ENCODE results near the gene F13A1. TPM values are rescaled to one million over a fixed set of nuclear protein-coding genes. Genes with fewer than 3 reads are reported as not detected.

Gene F13A1
- total RNA-seq, 3 donors from 2014 or later (not counting 1 experiment from before 2014, with no cell fraction given), result 6.6 to 32.5 (median 16.1) TPM

GRCh38 chr6:6201200-6201599 lies 119.3 kb downstream of the F13A1 start:
- H3K4me1 ChIP-seq (ENCODE audit: control insufficient read depth, insufficient read depth, low read length), result no peaks in the 10 kb centered on the region
- H3K4me3 ChIP-seq (ENCODE audit: low read length), result no peak overlapping the region
- no peak for ATAC-seq
- no peaks in the 10 kb centered on the region for H3K4me1 Mint-ChIP-seq
- H3K27me3 Mint-ChIP-seq (ENCODE audit: low read depth in 2 of 2), result peaks cover 20 to 32% of the 10 kb centered on the region in 2 donors
- H3K27ac ChIP-seq (ENCODE audit: low read length), result no peak overlapping the region
- no peaks in the 10 kb centered on the region for H3K36me3 Mint-ChIP-seq
- no peaks in the 10 kb centered on the region for H3K9me3 Mint-ChIP-seq
- H3K9me3 ChIP-seq (ENCODE audit: control insufficient read depth, insufficient read depth, low read length), result no peaks in the 10 kb centered on the region
- no peak overlapping the region for H3K27ac Mint-ChIP-seq
- H3K4me3 Mint-ChIP-seq, result no peak overlapping the region
- H3K36me3 ChIP-seq (ENCODE audit: control insufficient read depth, insufficient read depth, low read length), result no peaks in the 10 kb centered on the region
- intact Hi-C loops (cut with micrococcal nuclease), result no loop called here
- 77% methylated on average over 4 of the region's 4 CpGs for WGBS (ENCODE audit: insufficient coverage)
- no peak for DNase-seq
- TF ChIP-seq, protein P1, sequence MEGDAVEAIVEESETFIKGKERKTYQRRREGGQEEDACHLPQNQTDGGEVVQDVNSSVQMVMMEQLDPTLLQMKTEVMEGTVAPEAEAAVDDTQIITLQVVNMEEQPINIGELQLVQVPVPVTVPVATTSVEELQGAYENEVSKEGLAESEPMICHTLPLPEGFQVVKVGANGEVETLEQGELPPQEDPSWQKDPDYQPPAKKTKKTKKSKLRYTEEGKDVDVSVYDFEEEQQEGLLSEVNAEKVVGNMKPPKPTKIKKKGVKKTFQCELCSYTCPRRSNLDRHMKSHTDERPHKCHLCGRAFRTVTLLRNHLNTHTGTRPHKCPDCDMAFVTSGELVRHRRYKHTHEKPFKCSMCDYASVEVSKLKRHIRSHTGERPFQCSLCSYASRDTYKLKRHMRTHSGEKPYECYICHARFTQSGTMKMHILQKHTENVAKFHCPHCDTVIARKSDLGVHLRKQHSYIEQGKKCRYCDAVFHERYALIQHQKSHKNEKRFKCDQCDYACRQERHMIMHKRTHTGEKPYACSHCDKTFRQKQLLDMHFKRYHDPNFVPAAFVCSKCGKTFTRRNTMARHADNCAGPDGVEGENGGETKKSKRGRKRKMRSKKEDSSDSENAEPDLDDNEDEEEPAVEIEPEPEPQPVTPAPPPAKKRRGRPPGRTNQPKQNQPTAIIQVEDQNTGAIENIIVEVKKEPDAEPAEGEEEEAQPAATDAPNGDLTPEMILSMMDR (IDR thresholded peaks at IDR 0.05), result no peak
- no peaks in the 10 kb centered on the region for H3K27me3 ChIP-seq (ENCODE audit: control insufficient read depth, insufficient read depth, low read length)

DNA sequence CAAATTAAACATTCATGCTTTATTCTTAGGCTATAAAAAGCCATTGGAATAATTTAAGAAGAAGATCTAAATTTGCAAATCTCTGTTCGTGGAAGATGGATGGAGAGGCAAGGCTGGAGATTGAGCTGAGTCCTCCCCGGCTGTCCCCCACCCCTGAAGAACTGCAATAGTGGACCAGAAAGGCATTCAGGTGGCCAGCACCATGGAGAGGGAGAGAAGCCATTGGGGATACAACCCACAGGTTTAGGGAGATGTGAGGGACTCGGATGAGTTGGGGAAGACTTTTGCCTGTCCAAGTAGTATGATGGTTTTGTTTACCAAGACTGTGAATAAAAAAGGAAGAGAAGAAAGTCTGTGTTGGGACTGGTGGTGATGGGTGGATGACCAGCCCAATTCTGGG lies 120.8 kb downstream of the F13A1 start:
- intact Hi-C loops (cut with micrococcal nuclease), result no loop called here
- TF ChIP-seq, protein P1 (IDR thresholded peaks at IDR 0.05), result no peak
- Histone ChIP-seq H3K9me3 (ENCODE audit: control insufficient read depth, insufficient read depth, low read length) (no peaks in the 10 kb centered on the region), H3K4me1 (ENCODE audit: control insufficient read depth, insufficient read depth, low read length) (no peaks in the 10 kb centered on the region), H3K27ac (ENCODE audit: low read length) (no peak overlapping the region), H3K36me3 (ENCODE audit: control insufficient read depth, insufficient read depth, low read length) (no peaks in the 10 kb centered on the region), H3K4me3 (ENCODE audit: low read length) (no peak overlapping the region), H3K27me3 (ENCODE audit: control insufficient read depth, insufficient read depth, low read length) (no peaks in the 10 kb centered on the region)
- no peaks in the 10 kb centered on the region for H3K9me3 Mint-ChIP-seq
- H3K4me1 Mint-ChIP-seq, result no peaks in the 10 kb centered on the region
- H3K36me3 Mint-ChIP-seq, result no peaks in the 10 kb centered on the region
- H3K27ac Mint-ChIP-seq, result no peak overlapping the region
- WGBS (ENCODE audit: insufficient coverage), result 74% methylated on average over 3 of the region's 3 CpGs
- H3K27me3 Mint-ChIP-seq (ENCODE audit: low read depth in 2 of 2), result peaks cover 16 to 28% of the 10 kb centered on the region in 2 donors
- DNase-seq (no peak), ATAC-seq (no peak)
- H3K4me3 Mint-ChIP-seq, result no peak overlapping the region

- WGBS (ENCODE audit: insufficient coverage), result 76% methylated on average over 2 of the region's 3 CpGs
- H3K27ac Mint-ChIP-seq, result no peak overlapping the region
- no peak for DNase-seq
- H3K4me3 Mint-ChIP-seq, result no peak overlapping the region
- intact Hi-C loops (cut with micrococcal nuclease), result no loop called here
- H3K27ac ChIP-seq (ENCODE audit: low read length), result no peak overlapping the region
- no peaks in the 10 kb centered on the region for H3K36me3 Mint-ChIP-seq
- no peaks in the 10 kb centered on the region for H3K27me3 ChIP-seq (ENCODE audit: control insufficient read depth, insufficient read depth, low read length)
- H3K9me3 ChIP-seq (ENCODE audit: control insufficient read depth, insufficient read depth, low read length), result no peaks in the 10 kb centered on the region
- H3K4me1 Mint-ChIP-seq, result no peaks in the 10 kb centered on the region
- no peaks in the 10 kb centered on the region for H3K36me3 ChIP-seq (ENCODE audit: control insufficient read depth, insufficient read depth, low read length)
- peaks cover 17 to 21% of the 10 kb centered on the region in 2 donors for H3K27me3 Mint-ChIP-seq (ENCODE audit: low read depth in 2 of 2)
- no peaks in the 10 kb centered on the region for H3K4me1 ChIP-seq (ENCODE audit: control insufficient read depth, insufficient read depth, low read length)
- TF ChIP-seq, protein P1 (IDR thresholded peaks at IDR 0.05), result no peak
- ATAC-seq, result no peak
- H3K9me3 Mint-ChIP-seq, result no peaks in the 10 kb centered on the region
- H3K4me3 ChIP-seq (ENCODE audit: low read length), result no peak overlapping the region
Observed at GRCh38 chr6:6196762-6197161, 123.7 kb downstream of the F13A1 start.

GRCh38 chr6:6195080-6195479 lies 125.4 kb downstream of the F13A1 start:
- ATAC-seq, result no peak
- no peaks in the 10 kb centered on the region for H3K9me3 Mint-ChIP-seq
- intact Hi-C loops (cut with micrococcal nuclease), result no loop called here
- peaks cover 14 to 21% of the 10 kb centered on the region in 2 donors for H3K27me3 Mint-ChIP-seq (ENCODE audit: low read depth in 2 of 2)
- DNase-seq, result no peak
- H3K4me3 Mint-ChIP-seq, result no peak overlapping the region
- TF ChIP-seq, protein P1 (IDR thresholded peaks at IDR 0.05), result no peak
- Histone ChIP-seq H3K4me1 (ENCODE audit: control insufficient read depth, insufficient read depth, low read length) (no peaks in the 10 kb centered on the region), H3K27me3 (ENCODE audit: control insufficient read depth, insufficient read depth, low read length) (no peaks in the 10 kb centered on the region), H3K27ac (ENCODE audit: low read length) (no peak overlapping the region), H3K4me3 (ENCODE audit: low read length) (no peak overlapping the region), H3K9me3 (ENCODE audit: control insufficient read depth, insufficient read depth, low read length) (no peaks in the 10 kb centered on the region), H3K36me3 (ENCODE audit: control insufficient read depth, insufficient read depth, low read length) (no peaks in the 10 kb centered on the region)
- no peaks in the 10 kb centered on the region for H3K36me3 Mint-ChIP-seq
- no peaks in the 10 kb centered on the region for H3K4me1 Mint-ChIP-seq
- H3K27ac Mint-ChIP-seq, result no peak overlapping the region
- 82% methylated on average over 1 of the region's 1 CpG for WGBS (ENCODE audit: insufficient coverage)
